Measurements from ENCODE around the gene STAB2.

The STAB2 gene

DNA sequence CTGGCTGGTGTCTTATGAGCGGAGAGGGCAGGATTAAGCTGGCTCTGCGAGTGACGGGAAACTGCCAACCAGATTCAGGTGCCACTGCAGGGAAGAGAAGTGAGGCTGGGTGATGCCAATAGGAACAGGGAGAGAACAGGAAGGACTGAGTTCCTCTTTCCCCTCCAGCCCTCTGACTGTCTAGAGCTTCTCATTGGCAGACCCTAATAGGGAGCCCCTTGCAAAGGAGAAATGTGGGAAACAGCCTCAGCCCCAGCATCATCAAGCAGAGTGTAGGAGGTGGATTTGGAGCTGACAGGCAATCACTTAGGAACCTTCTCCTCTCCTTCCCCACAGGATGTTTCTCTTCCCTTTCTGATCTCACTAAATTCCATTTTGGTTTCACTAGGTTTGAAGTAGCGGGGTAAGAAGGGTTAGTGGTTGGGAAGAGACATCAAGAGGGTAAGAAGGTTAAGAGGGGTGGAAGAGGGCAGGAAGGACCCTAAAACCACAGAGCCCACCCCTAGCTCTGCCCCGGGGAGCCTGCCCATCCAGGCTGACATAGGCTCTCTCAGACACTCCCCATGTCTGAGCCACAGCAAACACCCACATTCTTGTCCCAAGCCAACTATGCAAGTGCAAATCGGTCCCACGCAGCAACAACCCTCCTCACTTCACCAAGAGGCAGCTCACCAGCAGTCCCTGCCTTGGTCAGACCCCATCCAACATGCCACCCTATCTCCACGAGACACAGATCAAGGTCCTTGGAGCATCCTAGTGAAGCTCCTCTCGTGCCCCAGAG is 111.1 kb downstream of the STAB2 start:
- DNase-seq = no peak

DNA sequence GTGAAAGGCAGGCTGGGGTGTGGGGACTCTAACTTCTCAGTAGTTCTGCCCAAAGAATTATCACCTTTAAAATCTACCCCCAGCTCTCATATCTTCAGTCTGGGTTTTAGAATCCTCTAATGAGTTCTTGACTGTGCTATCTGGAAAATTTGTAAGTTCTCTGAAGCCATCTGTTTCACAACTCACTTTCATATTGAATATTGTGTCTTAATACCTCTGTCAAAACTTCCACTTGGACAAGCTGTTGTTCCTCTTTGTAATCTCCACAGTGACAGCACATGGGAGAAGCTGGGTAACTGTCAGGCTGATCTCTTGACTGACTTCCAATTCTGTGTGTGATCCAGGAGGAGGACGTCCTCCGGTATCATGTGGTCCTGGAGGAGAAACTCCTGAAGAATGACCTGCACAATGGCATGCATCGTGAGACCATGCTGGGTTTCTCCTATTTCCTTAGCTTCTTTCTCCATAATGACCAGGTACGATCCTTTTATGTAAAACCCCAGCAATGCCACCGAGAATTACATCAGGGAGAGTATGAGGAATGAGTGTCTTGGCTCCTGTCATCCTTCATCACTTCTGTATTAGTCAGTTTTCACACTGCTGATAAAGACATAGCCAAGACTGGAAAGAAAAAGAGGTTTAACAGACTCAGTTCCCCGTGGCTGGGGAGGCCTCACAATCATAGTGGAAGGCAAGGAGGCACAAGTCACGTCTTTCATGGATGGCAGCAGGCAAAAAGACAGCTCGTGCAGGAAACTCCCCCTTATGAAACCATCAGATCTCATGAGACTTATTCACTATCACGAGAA is 111.9 kb downstream of the STAB2 start:
- no peak for DNase-seq

DNA sequence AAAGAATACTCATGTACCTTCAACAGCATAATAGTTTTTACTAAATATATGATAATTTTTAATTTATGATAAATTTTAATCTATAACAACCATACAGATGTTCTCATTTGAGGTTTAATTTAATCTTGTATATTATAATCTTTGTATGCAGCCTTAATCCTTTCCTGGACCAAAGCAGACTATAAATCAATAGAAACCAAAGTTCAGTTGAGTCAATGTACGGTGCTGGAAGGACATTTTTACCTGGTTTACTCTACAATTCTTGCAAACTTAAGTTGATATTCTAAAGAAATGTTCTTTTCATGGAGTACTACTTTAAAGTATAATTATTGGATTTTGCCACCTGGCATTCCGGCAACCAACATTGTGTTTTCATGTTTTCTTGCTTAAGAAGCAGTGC is 118.0 kb downstream of the STAB2 start:
- no peak for DNase-seq

DNA sequence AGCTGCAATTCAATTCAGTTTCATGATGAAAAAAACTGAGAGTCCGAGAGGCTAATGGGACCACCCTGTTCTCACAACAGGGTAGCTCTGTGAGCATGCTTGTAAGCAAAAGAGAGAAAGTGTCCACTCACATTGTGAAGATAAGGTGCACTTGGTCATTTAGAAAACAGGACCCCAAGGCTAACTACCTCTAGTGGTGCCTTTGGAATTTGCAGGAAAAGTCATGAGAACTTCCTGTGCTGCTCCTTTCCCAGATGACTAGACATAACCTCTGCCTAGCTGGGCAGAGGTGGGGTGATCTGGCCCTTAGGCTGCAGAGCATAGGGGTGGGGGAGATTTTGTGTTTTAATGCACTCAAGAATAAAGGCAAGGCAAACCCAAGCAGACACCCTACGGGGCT is 118.9 kb downstream of the STAB2 start:
- DNase-seq = no peak

DNA sequence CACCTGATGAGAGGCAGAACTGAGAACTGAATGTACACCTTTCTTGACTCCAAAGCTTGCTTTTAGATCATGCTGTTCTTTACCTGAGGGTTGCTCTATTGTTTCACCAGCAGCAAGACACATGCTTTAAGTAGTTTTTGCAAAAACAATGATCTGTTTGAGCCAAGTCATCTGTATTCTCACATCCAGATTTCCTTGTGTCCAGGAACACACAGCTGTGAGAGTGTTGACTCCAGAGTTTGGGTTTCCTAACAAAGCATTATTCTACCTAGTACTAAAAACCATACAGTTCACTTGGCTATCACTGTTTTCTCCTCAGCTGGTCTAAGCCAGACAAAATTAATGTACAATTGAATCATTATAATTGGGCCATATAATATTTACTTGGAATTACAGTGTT is 120.4 kb downstream of the STAB2 start:
- DNase-seq = no peak

DNA sequence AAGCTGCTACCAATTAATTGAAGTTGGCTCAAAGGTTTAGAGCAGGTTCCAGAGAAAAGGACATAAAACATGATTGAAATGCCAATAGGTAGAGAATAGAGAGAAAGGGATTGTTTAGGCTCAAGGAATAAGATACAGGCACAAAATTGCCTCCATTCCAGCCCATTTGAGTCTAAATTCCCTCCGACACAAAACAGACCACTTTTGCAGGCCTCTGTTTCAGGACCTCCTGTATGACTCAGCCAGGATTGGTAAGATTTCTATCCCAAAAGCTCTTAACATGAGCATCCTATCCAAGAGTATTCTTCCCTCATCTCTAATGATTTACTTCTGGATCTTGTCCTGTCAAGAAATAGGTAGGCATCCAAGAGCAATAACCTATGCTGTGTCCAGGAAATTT is 123.5 kb downstream of the STAB2 start:
- no peak for DNase-seq

DNA sequence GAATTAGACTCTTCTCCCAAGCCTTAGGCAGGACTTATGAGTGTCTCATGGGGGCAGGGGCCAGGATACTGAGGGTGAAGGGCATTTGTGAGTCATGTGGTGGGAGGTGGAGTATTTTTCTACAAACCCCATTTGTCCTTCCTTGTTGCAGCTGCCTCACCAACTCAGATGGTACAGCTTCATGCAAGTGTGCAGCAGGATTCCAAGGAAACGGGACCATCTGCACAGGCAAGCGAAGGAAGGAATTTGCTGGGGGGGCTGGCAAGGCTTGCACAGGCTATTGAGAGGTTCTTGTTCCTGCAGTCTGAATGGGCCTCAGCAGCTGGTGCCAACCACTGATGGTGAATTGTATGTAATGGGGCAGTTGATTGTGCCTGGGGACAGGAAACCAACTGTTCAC is 125.1 kb downstream of the STAB2 start:
- DNase-seq = no peak

DNA sequence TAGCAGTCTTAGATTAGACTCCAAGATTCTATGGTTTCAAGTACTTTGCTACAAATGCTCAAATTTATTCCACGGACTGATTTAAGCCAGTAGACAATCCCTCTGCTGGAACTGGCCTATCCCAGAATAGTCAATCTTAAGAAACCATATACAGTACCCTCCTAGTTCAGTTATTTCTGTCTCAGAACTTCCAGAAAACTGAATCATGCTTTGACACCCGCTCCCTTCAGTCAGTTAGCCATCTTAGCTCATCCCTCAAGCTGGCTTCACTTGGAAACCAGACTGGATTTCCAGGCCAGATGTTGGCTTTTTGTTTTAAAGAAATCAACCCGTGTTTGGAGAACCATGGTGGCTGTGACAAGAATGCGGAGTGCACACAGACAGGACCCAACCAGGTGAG is 128.4 kb downstream of the STAB2 start:
- no peak for DNase-seq

DNA sequence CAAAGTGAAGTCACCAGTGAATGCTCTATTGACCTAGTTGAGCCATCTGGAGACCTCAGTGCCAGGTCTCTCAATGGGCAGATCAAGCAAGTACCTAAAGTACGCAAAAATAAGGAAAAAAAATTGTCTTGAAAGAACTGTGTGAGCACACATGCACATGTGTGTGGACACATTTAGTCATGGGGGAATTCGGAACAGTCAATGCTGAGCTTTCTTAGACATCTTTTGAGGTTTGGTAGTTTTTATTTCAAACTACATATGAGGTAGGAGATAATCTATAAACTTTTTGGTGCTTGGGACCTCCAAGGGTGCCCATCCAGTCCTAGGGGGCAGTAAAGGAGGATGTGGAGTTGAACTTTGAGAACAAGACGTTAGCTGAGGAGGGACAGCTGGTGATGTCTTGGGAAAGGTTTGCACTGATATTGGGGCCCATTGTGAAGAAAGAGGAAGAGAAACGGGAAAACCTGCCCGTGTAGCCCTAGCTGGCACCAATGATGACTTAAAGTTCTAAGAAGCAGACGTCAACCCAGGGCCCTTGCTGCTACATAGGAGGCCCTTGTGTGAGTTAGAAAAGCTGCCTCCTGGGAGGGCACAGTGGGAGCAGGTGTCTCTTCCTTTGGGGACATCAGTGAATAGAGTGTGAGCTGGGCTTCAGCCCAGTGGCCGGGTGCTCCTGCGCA is 129.6 kb downstream of the STAB2 start:
- DNase-seq = no peak

DNA sequence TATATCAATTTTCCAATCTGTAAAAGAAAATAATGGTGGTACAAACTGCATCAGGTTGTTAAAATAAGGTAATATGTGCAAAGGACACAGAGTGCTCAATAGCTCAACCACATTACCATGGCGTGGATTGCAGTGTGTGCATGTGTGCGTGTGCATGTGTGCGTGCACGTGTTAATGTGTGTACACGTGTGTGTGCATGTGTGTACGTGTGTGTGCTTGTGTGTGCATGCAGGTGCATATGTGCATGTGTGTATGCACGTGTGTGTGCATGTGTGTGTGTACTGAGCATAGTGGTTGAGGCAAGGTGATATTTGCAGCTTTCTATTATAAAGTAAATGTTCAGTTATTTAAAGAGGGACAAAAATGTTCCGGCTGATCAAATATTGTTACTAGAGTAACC is 138.3 kb downstream of the STAB2 start:
- DNase-seq = no peak

DNA sequence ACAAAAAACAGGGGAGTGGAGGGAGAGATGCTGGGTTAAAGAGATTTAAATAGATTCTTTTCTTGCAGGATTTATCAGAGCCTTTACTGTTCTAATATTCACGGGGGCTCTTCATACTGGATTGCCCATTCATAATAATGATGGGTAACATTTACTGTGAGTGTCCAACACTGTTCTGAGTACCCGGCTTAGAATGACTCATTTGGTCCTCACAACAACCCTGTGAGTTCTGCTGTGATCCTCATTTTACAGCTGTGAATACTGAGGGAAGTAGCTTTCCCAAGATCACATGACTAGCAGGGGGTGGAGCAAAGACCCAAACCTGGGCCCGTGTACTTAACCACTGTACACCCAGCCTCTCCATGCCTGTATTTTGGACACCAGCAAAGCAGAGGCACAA is 140.6 kb downstream of the STAB2 start:
- DNase-seq = no peak

DNA sequence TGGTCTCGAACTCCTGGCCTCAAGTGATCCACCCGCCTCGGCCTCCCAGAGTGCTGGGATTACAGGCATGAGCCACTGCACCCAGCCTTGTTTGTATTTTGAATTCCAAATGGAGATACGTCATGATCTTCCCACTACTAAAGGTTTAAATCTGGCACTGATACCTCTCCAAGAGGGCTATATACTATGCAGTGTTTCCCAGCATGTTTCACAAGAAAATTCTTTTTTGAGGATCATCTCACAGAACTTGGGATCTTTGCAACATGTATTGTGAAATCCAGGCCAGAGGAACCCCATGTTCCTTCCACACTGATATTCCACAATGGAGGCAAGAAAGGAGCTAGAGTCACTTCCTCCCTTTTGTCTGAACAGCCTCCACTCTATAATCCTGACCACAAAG is 141.2 kb downstream of the STAB2 start:
- no peak for DNase-seq

DNA sequence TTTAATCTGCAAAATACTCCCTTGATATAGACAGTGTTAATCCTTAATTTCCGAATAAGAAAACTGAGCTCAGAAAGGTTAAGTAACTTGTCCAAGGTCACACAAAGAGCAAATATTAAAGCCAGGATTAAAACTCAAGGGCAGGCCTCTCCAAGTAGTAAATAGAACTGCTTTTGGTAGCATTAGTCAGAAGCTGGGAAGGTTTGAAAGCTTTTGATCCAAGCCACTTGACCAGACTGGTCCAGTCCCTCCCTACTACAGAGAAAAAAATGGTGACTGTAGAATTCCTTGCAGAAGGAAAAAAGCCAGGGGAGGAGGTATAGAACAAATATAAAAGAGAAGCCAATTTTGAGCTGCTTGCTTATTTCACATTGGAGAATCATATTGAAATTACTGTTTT is 142.4 kb downstream of the STAB2 start:
- no peak for DNase-seq

DNA sequence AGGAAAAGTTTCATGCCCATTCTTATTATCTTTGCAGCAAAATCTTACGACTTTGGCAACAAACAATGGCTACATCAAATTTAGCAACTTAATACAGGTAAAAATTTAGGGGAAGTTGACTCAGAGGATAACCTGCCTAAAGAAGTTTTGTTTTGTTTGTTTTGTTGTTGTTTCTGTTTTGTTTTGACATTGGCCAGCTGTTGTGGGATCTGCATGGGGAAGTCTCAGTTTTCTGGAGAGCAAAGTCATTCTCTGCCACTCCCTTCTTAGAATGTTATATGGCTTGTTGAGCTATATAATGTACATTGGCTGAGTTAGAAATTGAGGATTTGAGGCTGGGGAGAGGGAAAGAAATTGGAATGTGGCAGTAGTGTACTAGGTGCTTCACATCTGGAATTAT is 144.5 kb downstream of the STAB2 start:
- no peak for DNase-seq

DNA sequence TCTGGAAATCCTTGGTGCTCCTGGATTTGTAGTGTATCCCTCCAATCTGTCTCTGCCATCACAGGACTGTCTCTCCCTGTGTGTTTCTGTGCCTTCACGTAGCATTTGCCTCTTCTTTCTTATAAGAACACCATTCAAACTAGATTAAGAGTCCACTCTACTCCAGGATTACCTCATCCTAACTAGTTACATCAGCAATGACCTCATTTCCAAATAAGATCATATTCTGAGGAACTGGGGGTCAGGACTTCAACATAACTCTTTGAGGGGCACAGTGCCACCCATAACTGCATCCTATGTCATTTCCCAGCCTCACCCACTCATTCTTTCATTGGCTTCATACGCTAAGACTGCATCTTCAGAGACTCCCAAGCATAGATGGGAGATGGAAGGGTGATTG is 147.8 kb downstream of the STAB2 start:
- no peak for DNase-seq

DNA sequence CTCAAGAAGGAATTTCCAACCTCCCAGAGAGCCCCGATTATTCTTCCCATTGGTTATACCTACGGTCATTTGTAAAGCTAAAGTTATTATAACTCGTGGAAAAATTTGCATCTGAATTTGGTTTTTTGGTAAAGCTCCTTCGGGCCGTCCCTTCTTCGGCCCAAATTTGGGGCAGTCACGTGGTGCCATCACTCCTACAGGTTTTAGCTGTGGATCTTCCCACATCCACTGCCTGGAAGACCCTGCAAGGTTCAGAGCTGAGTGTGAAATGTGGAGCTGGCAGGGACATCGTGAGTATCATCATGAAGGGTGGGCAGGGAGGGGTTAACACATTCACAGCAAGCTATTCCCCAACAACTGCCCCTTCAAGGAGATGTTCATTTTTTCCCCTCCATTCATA is 148.2 kb downstream of the STAB2 start:
- DNase-seq = no peak

DNA sequence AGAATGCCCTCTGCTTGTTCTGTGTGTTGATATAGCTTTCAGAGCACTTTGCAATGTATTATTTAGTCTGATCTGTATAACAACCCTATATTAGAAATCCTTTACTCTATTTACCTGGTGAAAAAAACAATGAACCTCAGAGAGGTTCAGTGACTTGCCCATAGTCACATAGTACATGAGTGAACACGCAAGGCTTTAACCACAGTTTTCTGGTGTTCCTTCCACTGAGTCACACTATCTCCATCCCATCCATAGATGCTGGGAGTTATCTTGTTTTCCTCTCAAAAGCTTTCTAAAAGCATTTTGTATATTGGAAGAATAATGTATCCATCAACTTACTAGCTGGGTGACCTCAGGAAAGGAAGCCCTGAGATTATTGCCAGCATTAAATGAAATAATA is 149.5 kb downstream of the STAB2 start:
- DNase-seq = no peak

DNA sequence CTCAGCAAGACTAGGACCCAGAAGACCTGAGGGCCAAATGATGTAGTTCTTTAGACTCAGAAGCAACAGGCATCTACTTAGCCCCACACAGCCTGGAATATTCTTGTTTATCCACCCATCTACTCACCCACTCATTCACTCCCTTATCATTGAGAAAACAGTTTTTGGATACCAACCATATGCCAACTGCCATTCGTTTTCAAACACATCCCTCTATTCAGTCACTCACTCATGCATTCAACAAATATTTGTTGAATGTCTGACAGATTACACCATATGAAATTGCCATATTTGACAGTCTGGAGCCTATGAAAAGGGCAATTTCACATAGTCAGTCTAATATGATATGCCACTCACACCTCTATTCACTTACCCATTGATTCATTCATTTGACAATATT is 150.8 kb downstream of the STAB2 start:
- DNase-seq = no peak

DNA sequence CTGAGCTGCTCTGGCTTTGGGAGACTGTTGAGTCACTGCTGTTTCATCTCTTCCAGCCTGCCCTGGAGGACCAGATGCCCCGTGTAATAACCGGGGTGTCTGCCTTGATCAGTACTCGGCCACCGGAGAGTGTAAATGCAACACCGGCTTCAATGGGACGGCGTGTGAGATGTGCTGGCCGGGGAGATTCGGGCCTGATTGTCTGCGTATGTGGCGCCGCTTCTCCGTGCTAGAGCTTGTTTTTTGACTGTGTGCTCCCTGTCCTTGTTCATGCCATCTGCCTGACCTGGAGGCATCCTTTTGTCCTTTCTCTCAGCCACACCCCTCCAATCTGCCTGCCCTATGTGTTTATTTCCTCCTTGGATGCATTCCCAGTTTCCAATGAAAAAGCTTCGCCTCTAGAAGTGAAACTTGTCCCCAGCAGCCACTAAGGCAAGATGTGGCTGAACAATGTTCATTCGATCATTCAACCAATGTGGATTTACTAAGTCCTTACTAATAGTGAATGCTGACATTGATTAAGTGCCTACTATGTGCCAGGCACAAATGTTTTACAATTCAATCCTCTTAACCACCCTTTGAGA is 155.4 kb downstream of the STAB2 start:
- no peak for DNase-seq

DNA sequence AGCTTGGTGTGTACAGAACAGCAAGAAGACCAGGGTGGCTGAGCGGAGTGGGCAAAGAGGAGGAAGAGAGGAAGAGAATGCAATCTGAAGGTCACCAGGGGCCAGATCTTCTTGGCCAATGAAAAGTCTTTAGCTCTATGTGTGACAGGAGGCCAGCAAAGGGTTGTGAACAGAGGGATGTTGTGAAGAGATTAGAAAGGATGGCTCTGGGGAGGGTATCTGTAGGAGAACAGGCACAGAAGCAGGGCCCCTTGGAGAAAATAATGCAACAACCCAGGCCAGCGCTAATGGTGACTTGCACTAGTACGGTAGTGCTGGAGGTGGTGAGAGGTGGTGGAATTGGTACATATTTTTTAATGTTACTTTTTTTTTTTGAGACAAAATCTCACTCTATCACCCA is 156.7 kb downstream of the STAB2 start:
- DNase-seq = no peak

DNA sequence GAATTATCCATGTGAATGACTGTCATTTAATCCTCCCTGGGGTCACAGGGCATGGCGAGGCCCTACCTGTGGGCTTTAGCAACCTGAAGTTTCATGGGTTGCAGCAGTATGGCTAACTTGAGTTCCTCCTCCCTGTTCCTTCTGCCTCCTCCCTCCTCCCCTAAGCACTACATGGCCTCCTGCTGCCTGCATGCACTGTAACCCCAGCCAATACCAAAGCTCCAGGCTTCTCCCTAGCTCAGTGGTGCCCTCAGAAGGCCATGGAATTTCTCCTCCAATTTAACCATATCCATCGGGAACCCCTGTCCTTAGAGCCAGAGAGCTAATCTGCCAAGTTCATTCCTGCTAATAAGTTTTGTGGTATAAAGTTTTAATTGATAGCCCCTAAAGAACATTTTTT is 158.9 kb downstream of the STAB2 start:
- no peak for DNase-seq

DNA sequence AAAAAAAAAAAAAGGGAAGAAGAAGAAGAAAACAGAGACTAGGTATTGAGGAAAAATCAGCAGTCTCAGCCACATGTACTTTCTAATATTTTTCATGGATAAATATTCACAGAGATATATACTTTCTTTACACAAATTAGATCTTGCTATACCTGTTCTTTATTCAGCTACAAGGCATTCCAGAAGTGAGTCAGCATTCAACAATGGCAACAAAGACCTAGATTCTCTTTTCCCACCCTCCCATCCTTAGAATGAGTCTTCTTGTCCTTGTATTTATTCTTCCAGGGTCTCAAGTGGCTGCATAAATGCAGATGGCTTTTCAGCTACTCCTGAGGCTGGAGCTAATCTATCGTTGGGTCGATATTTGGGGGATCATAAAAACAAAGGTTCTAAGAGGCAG is 160.9 kb downstream of the STAB2 start:
- DNase-seq = no peak

DNA sequence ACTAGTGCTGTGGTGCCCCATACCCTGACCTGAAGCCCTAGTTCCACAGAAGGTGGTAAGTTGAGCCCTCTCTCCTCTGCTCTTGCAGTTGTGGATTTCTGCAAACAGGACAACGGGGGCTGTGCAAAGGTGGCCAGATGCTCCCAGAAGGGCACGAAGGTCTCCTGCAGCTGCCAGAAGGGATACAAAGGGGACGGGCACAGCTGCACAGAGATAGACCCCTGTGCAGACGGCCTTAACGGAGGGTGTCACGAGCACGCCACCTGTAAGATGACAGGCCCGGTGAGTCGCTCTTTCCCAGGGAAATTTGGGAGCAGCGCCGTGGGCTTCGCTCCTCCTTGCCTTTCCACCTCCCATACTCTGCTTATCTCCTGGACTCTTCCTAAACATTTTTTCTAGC is 161.8 kb downstream of the STAB2 start:
- DNase-seq = no peak

DNA sequence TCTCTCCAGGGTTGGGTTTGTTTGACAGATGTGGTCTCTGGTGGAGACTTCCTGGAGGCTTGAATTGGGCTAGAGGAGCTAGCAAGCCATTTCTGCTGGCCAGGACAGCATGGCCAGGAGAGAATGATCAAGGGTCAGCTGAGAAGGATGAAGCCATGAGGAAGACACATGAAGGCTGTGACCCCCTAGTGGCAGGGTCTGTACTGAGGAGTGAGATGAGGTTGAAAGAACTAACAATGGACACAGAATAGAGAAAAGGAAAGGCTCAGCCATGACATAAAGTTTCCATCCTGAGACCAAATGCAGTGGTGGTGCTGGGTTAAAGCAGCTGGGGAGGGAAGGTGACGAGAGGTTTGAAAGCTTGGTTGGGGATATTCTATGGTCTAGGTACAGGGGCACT is 164.1 kb downstream of the STAB2 start:
- no peak for DNase-seq

Data from GDM1 (cell line).